Mucosa of descending colon (tissue), 3 donors: ENCODE results near the gene STT3A. TPM values are rescaled to one million over a fixed set of nuclear protein-coding genes. Genes with fewer than 3 reads are reported as not detected.

Source experiments
- ATAC-seq: fragments of 200-7000 bp; cut with Tn5 transposase; one replicate; pipeline ENCODE4 v1.9.1; 2020; ENCODE audit warnings: mild to moderate bottlenecking, moderate library complexity
- DNase-seq, 3 donors: peaks; one replicate each; pipeline ENCODE4 v3.0.0-alpha.2; 2020
- H3K36me3 ChIP-seq: fragments of 200-600 bp; one replicate; pipeline ENCODE4 v1.8.0; 2021; ENCODE audit warnings: low read depth, mild to moderate bottlenecking
- H3K4me1 ChIP-seq: fragments of 200-600 bp; one replicate; pipeline ENCODE4 v1.8.0; 2021; ENCODE audit warnings: low read depth, mild to moderate bottlenecking
- H3K4me3 ChIP-seq: fragments of 200-600 bp; one replicate; pipeline ENCODE4 v1.8.0; 2021; ENCODE audit warnings: mild to moderate bottlenecking
- H3K9me3 ChIP-seq: fragments of 200-600 bp; one replicate; pipeline ENCODE4 v1.8.0; 2021; ENCODE audit warnings: mild to moderate bottlenecking
- CTCF ChIP-seq: fragments of 200-600 bp; IDR thresholded peaks from one replicate; pipeline ENCODE4 v1.8.0; 2022; ENCODE audit warnings: antibody characterized with exemption, mild to moderate bottlenecking
- intact Hi-C, 2 donors: fragments of 100-400 bp; cut with DNase I in 1 of 2; cut with micrococcal nuclease in 1 of 2; formaldehyde crosslinking; loops; one replicate each; pipeline versions ENCODE4 v1.11.0 to v1.11.1; 2022; cut with DNase I, micrococcal nuclease
- total RNA-seq, 3 donors: library from RNA; stranded (reverse); fragmentation: NEBNext Ultra II Directional in 2 of 3; extraction: Animal tissue kit (Norgen Biotek cat#: 25700) in 2 of 3; gene quantifications; one replicate each; pipeline versions ENCODE4 v1.2.1 to v1.2.4, GENCODE V29; 2021 to 2023
- donor health status: DM: no; HTN: no; CAD: no; lungs with moderate emphysema.
- donor health status: DM: no; HTN: no; CAD: no.
- donor health status: DM: no; HTN: yes; CAD: no.

STT3A gene
- total RNA-seq, 3 donors from 2014 or later: 88.4 to 137 (median 89.6) TPM

- no peak for DNase-seq
- no peaks in the 10 kb centered on the region for H3K4me1 ChIP-seq
- ATAC-seq: peak; percentile 71
- intact Hi-C loops: no loop called here
- H3K36me3 ChIP-seq: no peaks in the 10 kb centered on the region
- no peak for TF ChIP-seq CTCF
- H3K9me3 ChIP-seq: no peaks in the 10 kb centered on the region
- no peak overlapping the region for H3K4me3 ChIP-seq
Measured at GRCh38 chr11:125638315-125638714, 45.7 kb downstream of the STT3A start.

- TF ChIP-seq CTCF: no peak
- H3K4me1 ChIP-seq: no peaks in the 10 kb centered on the region
- no peaks in the 10 kb centered on the region for H3K36me3 ChIP-seq
- no peaks in the 10 kb centered on the region for H3K9me3 ChIP-seq
- ATAC-seq (no peak), DNase-seq (no peak)
- intact Hi-C loops: no loop called here
- H3K4me3 ChIP-seq: no peak overlapping the region
Measured at GRCh38 chr11:125645871-125646270, 53.2 kb downstream of the STT3A start.

- H3K4me3 ChIP-seq: no peak overlapping the region
- H3K36me3 ChIP-seq: no peaks in the 10 kb centered on the region
- intact Hi-C loops: no loop called here
- no peak for ATAC-seq
- H3K4me1 ChIP-seq: no peaks in the 10 kb centered on the region
- H3K9me3 ChIP-seq: no peaks in the 10 kb centered on the region
- DNase-seq: no peak
- TF ChIP-seq CTCF: no peak
Measured at GRCh38 chr11:125649465-125650166, 57.0 kb downstream of the STT3A start.

- no peaks in the 10 kb centered on the region for H3K9me3 ChIP-seq
- H3K4me1 ChIP-seq: no peaks in the 10 kb centered on the region
- intact Hi-C loops: no loop called here
- H3K4me3 ChIP-seq: no peak overlapping the region
- TF ChIP-seq CTCF: no peak
- no peaks in the 10 kb centered on the region for H3K36me3 ChIP-seq
- no peak for DNase-seq
- ATAC-seq: no peak
Measured at GRCh38 chr11:125662689-125663088, 70.0 kb downstream of the STT3A start.

- TF ChIP-seq CTCF: no peak
- Histone ChIP-seq H3K4me3 (no peak overlapping the region), H3K4me1 (no peaks in the 10 kb centered on the region), H3K36me3 (no peaks in the 10 kb centered on the region), H3K9me3 (no peaks in the 10 kb centered on the region)
- ATAC-seq: no peak
- intact Hi-C loops: no loop called here
- DNase-seq: no peak
Measured at GRCh38 chr11:125663910-125664309, 71.3 kb downstream of the STT3A start.

GRCh38 chr11:125667151-125667550 lies 74.5 kb downstream of the STT3A start:
- ATAC-seq (no peak), DNase-seq (no peak)
- no peak overlapping the region for H3K4me3 ChIP-seq
- TF ChIP-seq CTCF: no peak
- H3K9me3 ChIP-seq: no peaks in the 10 kb centered on the region
- no peaks in the 10 kb centered on the region for H3K36me3 ChIP-seq
- intact Hi-C loops: no loop called here
- H3K4me1 ChIP-seq: no peaks in the 10 kb centered on the region
